IPS-NIHi7 (cell line): ENCODE measurements around the gene XPA.
"Not testable (repeated sequence)": the region's sequence is repeated elsewhere in the genome, so short reads cannot be mapped to it uniquely, and the experiment has no call there.

Source experiments
- DNase-seq: peaks from one replicate; pipeline ENCODE4 v3.0.0; 2012; ENCODE audit warnings: mixed read lengths; ENCODE audit errors: extremely low spot score

The XPA gene

DNA sequence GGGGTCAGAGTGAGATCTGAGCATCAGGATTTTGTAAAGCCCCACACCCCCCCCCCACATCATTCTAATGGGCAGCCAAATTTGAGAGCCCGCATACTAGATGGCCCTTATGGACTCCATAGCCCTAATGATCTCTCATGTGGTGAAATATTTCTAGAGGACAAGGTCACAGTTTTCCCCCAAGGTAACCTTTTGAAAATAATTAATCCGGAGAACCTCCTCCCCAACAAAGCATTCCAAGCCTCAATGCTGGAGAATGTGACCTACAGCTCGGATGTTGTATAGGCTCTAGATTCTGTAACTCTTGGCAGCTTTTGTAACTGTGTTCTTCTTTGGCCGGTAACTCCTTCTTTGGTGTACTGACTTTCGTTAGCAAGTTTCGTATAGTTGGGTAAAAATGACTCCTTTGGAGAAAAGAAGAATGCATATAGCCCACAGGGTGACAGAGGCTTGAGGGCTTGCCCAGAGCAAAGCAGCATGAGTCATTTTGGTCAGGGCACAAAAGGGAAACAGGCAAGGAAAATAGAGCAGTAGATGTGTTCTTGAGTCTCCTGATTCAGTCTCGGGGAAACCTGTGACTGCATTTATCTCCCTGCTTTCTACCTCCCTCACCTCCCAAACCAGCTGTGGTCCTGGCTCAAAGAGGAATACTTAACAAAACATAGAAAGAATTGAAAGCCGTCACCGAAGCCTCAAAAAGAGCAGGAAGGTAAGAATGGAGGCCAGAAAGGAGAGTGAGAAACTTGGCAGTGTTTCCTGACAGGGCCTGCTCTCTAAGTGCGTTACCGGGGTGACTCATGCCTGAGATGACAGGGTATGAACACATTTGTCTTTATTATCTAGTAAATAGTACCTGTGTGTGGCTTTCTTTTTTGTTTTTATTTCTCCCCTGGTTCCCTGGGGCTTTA, 6.6 kb upstream of the XPA start:
- no peak for DNase-seq

DNA sequence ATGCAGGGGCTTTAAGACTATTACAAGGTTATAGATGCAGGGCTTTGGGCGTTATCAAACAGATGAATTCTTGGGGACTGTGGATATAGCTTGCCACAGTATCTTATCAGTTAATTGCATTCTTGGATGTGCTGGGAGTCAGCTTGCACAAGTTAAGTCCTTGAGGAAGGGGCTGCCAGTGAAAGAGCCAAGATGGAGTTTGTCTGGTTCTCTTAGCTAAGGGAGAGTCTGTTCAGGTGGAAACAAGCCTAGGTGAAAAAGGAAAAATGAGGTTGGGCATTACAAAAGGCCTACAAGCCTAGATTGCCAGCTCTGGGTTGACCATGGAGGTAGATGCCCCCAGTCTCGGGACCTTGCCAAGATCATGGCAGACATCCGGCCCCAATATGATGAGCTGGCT, 2.7 kb upstream of the XPA start:
- DNase-seq: not testable (repeated sequence)

DNA sequence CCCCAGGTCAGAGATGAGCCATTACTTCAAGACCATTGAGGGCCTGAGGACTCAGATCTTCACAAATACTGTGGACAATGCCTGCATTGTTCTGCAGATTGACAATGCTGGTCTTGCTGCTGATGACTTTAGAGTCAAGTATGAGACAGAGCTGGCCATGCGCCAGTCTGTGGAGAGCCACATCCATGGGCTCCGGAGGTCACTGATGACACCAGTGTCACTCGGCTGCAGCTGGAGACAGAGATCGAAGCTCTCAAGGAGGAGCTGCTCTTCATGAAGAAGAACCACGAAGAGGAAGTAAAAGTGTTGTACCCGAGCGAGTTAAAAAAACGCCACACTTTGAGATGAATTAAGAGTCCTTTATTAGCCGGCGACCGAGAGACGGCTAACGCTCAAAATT, 2.1 kb upstream of the XPA start:
- not testable (repeated sequence) for DNase-seq

GRCh38 chr9:97698865-97699264, 1.7 kb upstream of the XPA start:
- DNase-seq: no peak

DNA sequence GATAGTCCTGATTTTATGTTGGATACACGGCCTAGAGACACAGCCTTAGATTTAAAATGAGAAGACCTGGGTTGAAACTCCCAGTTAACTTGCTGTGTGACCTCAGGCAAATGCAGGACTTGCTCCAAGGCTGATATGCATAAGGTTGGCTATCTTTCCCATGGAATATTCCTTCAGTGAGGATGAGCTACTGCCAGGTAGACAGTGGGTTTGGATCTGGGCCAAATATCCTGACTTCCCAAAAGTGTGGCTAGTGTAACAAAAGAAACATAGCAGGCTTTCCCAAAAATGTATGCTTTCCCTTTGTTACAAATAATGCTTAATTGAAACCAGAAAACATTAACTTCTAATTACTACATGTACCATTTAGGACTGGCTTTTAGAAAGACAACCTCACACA, 697 bp upstream of the XPA start:
- DNase-seq: no peak

DNA sequence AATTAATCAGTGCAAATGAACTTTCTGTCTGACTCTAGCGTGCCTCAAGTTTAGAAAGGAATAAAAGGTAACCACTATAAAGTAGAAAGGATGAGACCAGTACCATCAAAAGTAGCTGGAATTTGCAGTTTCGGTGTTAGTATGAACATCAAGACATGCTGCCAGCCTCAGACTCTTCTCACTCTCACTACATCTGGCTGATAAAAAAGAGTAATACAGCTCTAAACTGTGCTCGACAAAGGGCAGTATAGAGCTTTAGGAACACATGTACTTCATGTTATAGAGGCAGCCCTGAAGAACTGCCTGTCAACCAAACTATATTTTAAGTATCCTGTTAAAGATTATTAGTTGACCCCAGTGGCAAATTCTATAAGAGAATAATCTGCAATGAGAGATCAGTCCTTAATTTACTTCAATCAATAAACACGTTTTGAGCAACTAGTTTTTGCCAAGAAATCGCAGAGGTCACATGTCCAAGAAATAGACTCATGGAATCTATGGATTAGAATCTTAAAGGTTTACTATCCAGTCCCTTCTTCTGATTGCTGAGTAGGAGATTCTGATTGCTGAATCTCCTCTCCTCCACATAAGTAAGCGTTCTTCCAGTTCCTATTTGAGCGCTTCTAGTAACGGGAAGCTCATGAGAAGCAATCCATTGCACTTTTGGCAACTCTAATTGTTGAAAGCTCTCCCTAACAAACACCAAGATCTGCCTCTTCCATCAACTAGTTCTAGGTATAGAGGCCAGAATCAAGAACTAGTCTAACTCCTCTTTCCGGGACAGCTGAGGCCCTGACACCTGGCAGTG, 941 bp downstream of the XPA start:
- no peak for DNase-seq

DNA sequence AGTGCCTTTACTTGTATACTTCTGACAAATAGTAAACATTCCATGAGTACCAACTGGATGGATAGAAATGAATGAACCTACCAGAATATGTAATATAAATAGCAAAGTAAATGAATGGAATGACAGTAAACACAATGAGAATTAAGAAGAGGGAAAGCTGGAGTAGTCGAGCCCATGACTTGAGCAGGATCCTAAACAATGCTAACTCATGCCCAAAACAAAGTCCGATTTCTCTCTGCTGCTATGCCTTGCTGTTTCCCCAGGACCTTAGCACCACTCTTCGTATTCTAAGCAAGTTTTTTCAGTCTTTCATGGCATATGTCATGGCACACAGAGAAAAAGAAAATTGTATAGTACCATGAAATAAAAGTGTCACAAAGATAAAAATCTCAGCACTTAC, 1.8 kb downstream of the XPA start:
- DNase-seq: no peak

GRCh38 chr9:97694769-97695168, 2.4 kb downstream of the XPA start:
- no peak for DNase-seq

DNA sequence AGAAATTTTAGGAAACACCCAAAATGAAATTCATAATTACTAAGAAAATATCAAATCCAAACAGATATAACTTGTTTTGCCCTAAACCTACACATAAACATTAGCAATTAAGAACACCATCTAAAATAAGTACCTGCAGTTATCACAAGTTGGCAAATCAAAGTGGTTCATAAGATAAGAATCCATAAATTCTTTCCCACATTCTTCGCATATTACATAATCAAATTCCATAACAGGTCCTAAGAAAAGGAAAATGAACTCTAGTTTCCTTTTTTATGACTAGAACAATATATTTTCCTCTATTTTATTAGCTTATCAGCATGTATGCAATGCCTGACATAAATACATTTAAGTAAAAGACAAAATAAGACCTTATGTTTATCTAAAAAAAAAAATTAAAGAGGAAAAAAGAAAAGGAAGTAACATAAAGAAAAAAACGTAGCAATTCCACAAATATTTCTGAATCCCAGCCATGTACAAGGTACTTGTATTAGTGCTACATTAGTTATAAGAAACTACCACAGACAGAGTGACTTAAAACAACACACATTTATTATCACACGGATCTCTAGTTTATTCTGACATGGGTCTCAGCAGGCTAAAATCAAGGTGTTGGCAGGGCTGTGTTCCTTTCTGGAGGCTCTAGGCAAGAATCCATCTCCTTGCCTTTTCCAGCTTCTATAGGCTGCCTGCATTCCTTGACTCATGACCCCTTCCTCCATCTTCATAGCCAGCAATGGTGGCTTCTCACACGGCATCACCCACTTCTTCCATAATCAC, 7.5 kb downstream of the XPA start:
- DNase-seq: no peak

DNA sequence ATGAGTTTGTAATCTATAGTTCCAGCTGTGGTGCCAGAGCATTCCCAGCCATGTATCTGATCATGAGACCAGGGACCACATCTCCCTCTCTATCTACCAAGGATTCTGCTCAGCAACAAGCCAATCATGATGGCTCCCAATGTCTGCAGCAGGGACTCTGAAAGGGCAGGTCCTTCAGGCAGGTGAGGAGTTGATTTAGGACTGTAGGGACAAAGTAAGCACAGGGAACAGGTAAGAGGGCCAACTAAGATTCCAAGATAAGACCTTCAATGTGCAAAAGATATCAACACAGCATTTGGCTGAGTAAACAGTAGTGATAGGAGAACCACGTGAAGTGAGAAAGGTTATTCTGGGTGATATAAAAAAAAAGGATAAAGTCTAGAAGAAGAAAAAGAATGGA, 8.5 kb downstream of the XPA start:
- no peak for DNase-seq

- no peak for DNase-seq
Observed at GRCh38 chr9:97682242-97682641, 14.9 kb downstream of the XPA start.

DNA sequence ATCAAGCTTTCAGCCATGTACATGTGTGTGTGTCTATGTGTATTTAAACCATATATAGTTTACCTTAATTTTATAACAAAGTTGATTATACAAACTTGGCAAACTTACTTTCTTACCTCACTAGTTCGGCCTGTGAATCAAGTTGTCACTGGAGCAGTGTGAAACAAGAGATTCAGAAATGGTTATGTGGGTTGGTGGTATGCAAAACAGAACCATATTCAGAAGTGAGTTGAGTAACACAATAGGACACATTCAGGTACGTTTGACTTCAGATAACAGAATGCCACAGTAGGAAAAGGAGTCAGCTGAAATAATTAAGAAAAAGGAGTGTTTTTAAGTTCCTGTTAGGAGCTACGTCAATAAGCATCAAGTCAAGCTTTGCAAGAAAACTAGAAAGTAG, 21.5 kb downstream of the XPA start:
- DNase-seq: no peak

GRCh38 chr9:97673922-97674321, 23.2 kb downstream of the XPA start:
- DNase-seq: no peak

DNA sequence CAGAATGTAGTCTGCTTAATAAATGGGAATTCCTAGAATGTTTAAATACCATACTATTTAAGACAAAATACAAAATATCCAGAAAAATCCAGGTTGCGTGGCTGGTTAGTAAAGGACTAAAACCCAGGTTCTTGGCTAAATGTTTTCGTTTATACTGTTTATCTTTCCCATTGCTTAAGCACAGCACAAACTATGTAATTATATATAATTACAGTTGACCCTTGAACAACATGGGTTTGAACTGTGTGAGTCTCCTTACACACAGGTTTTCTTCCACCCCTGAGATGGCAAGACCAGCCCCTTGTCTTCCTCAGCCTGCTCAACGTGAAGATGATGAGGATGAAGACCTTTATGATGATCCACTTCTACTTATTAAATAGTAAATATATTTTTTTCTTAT, 24.7 kb downstream of the XPA start:
- DNase-seq: no peak

GRCh38 chr9:97670586-97670985, 26.6 kb downstream of the XPA start:
- no peak for DNase-seq

- DNase-seq: no peak
Observed at GRCh38 chr9:97668485-97668884, 28.7 kb downstream of the XPA start.

DNA sequence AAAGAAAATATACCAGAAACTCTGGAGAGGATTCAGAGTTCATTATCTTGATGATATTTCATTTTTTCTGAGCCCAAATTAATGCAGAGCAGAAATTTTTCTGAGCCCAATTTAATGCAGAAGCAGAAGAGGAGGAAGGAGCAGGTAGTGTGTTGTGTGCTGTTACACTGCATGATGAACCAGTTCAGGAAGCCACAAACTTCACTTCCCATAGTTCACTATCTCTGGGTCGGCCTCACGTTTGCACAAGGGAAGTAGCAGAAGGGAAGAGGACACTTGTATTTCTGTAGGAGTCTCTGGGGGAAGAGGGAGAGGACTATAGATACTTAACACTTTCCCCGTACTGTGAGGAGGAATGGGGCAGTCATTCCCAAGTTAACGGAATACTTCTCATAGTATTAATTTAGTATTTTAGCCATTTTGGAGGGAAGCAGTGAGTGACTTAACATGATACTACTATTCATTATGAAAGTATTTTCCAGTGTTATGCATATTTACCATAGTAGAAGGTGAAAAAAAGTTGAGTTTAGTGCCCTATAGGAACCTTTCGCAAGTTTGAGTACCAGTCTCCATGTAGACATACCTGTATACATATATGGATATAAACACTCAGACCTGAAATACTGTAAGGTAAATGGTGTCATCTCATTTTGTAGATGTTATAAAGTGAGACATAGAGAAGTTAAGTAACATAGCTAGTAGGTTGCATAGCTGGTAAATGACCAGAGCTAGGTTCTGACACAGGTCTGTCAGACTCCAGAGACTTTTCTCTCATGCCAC, 30.0 kb downstream of the XPA start:
- DNase-seq: no peak

DNA sequence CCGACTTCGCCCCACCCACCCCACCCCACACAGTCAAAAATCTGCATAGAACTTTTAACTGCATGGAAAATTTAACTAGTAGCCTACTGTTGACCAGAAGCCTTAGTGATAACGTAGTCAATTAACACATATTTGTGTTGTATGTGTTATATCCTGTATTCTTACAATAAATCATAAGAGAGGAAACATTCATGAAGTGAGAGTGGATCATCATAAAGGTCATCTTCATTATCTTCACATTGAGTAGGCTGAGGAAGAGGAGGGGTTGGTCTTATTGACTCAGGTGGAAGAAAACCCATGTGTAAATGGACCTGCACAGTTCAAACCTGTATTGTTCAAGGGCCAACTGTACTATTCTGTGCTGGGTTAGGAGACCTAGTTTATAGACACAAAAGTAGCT, 31.4 kb downstream of the XPA start:
- no peak for DNase-seq

DNA sequence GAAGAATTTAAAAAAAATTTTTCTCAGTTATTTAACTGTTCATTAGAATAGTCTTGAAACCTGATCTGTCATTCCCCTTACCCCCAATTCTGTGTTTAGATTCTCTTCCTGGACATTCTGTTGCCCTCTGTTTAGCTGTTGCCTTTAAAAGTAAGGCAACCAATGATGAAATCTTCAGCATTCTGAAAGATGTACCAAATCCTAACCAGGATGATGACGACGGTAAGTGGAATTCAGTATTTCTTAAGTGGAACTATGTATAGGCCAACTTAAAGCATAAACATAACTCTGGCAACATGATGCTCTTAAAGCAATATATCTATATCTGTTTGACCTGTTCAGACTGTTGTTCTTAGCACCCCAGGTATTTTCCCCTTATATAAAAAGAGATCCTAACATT, 36.3 kb downstream of the XPA start:
- no peak for DNase-seq

- DNase-seq: no peak
Observed at GRCh38 chr9:97660340-97660739, 36.8 kb downstream of the XPA start.

- DNase-seq: no peak
Observed at GRCh38 chr9:97659771-97660170, 37.4 kb downstream of the XPA start.

- DNase-seq: no peak
Observed at GRCh38 chr9:97658707-97659106, 38.4 kb downstream of the XPA start.
